Keratinocyte (primary cell): Measurements from ENCODE around the gene TOM1L2. TPM values are rescaled to one million over a fixed set of nuclear protein-coding genes. Genes with fewer than 3 reads are reported as not detected.

Experiments used
- DNase-seq: peaks from one replicate; pipeline ENCODE4 v3.0.0-alpha.2; 2011; ENCODE audit warnings: low read depth, missing footprints, low spot score
- FAIRE-seq: peaks from 2 replicates; lab custom pipeline; 2011; peaks lifted over from hg19 to GRCh38; lab: Jason Lieb, UNC
- H2AFZ ChIP-seq: 2 replicates; pipeline ENCODE4 v1.6.0; 2012; ENCODE audit warnings: low read length, control low read depth, inconsistent platforms; ENCODE audit not compliant: control insufficient read depth
- H3K27ac ChIP-seq: 2 replicates; pipeline ENCODE4 v1.5.1; 2011; ENCODE audit warnings: low read length; ENCODE audit not compliant: control insufficient read depth, insufficient read depth
- H3K27me3 ChIP-seq: 3 replicates; pipeline ENCODE4 v1.6.0; 2011; ENCODE audit warnings: low read length; ENCODE audit not compliant: control insufficient read depth, insufficient read depth; ENCODE audit errors: extremely low read depth
- H3K36me3 ChIP-seq, 2 experiments: 2 replicates in 1 of 2; 3 replicates in 1 of 2; pipeline ENCODE4 v1.5.1; 2011; ENCODE audit warnings: low read length in 2 of 2, mild to moderate bottlenecking in 1 of 2; ENCODE audit not compliant: control insufficient read depth in 2 of 2, insufficient read depth in 2 of 2; ENCODE audit errors: extremely low read depth in 1 of 2
- H3K4me1 ChIP-seq: 3 replicates; pipeline ENCODE4 v1.5.1; 2011; ENCODE audit warnings: low read length; ENCODE audit not compliant: control insufficient read depth, insufficient read depth; ENCODE audit errors: extremely low read depth
- H3K4me2 ChIP-seq: 3 replicates; pipeline ENCODE4 v1.6.0; 2011; ENCODE audit warnings: low read depth, low read length; ENCODE audit not compliant: control insufficient read depth, insufficient read depth; ENCODE audit errors: extremely low read depth
- H3K4me3 ChIP-seq, 3 experiments: fragments of 200-600 bp in 1 of 3; sonication (generic) in 1 of 3; 2 replicates in 2 of 3; 3 replicates in 1 of 3; pipeline ENCODE4 v1.5.1; 2011 to 2016; ENCODE audit warnings: low read length in 3 of 3, mild to moderate bottlenecking in 3 of 3, control low read depth in 2 of 3, inconsistent platforms in 1 of 3, low read depth in 1 of 3, mixed read lengths in 1 of 3, mixed run types in 1 of 3, moderate library complexity in 1 of 3; ENCODE audit not compliant: control insufficient read depth in 2 of 3, insufficient read depth in 2 of 3; ENCODE audit errors: extremely low read depth in 1 of 3
- H3K79me2 ChIP-seq: 2 replicates; pipeline ENCODE4 v1.6.0; 2012; ENCODE audit warnings: low read length; ENCODE audit not compliant: control insufficient read depth, insufficient read depth
- H3K9ac ChIP-seq: 3 replicates; pipeline ENCODE4 v1.6.0; 2011; ENCODE audit warnings: low read length; ENCODE audit not compliant: control insufficient read depth, insufficient read depth; ENCODE audit errors: extremely low read depth
- H3K9me1 ChIP-seq: 3 replicates; pipeline ENCODE4 v1.6.0; 2011; ENCODE audit warnings: low read length; ENCODE audit not compliant: control insufficient read depth, insufficient read depth; ENCODE audit errors: extremely low read depth
- H3K9me3 ChIP-seq: 2 replicates; pipeline ENCODE4 v1.5.1; 2012; ENCODE audit warnings: low read depth, low read length; ENCODE audit not compliant: control insufficient read depth
- H4K20me1 ChIP-seq: 3 replicates; pipeline ENCODE4 v1.6.0; 2011; ENCODE audit warnings: low read length; ENCODE audit not compliant: control insufficient read depth, insufficient read depth; ENCODE audit errors: extremely low read depth
- CTCF ChIP-seq, 3 experiments: IDR thresholded peaks in 1 of 3; conservative IDR thresholded peaks in 1 of 3; optimal IDR thresholded peaks in 1 of 3; 2 replicates in 2 of 3; 3 replicates in 1 of 3; pipeline versions ENCODE3 to v1.5.1; 2011; ENCODE audit warnings: low read length in 3 of 3, mild to moderate bottlenecking in 3 of 3, moderate library complexity in 2 of 3, control low read depth in 1 of 3, inconsistent platforms in 1 of 3; ENCODE audit not compliant: insufficient read depth in 2 of 3; ENCODE audit errors: extremely low read depth in 1 of 3
- EZH2 ChIP-seq: IDR thresholded peaks from one replicate; pipeline ENCODE4 v1.6.1; 2012; ENCODE audit warnings: inconsistent platforms, mild to moderate bottlenecking, low read length, moderate library complexity
- dilution Hi-C: fragments of 300-500 bp; cut with MboI; formaldehyde crosslinking; loops from one replicate; pipeline ENCODE4 v1.7.0; 2020; ENCODE audit warnings: low sequenced_read_pairs; ENCODE audit not compliant: extremely low pct_ligation_motif_present
- polyA plus RNA-seq, 5 experiments: library from polyadenylated mRNA; depleted of rRNA in 3 of 5; stranded (reverse) in 3 of 5; stranded (forward) in 1 of 5; unstranded in 1 of 5; fragments of >200 nt; gene quantifications; 1 replicate in 1 of 5; 2 replicates in 3 of 5; 3 replicates in 1 of 5; pipeline versions ENCODE4 v1.2.1 to v1.2.3, GENCODE V29; 2011 to 2012; ENCODE audit warnings: missing spikeins in 2 of 5, low read depth in 1 of 5, low replicate concordance in 1 of 5

Gene TOM1L2
- polyA plus RNA-seq, 1 donor (not counting 4 experiments of a cell fraction or from before 2014, with no cell fraction given) = 36.3 TPM

GRCh38 chr17:17824119-17824782, 147.9 kb downstream of the TOM1L2 start:
- peaks cover 74% of the 10 kb centered on the region for H3K79me2 ChIP-seq

GRCh38 chr17:17823433-17824118, 148.6 kb downstream of the TOM1L2 start:
- Histone ChIP-seq H3K79me2 (peaks cover 73% of the 10 kb centered on the region), H3K9ac (peak overlapping the region; percentile 69), H3K4me2 (peak overlapping the region; percentile 89), H3K4me1 (peaks cover 74% of the 10 kb centered on the region), H3K9me3 (no peaks in the 10 kb centered on the region), H3K9me1 (peaks cover 4% of the 10 kb centered on the region), H3K27me3 (no peaks in the 10 kb centered on the region), H3K27ac (peak overlapping the region; percentile 96), H3K4me3 (peak overlapping the region; percentile 51 to 78 (median 74)), H2AFZ (no peak overlapping the region), H4K20me1 (peaks cover 23% of the 10 kb centered on the region), H3K36me3 (peaks cover 21 to 23% of the 10 kb centered on the region in 2 experiments)
- TF ChIP-seq EZH2 (no peak), CTCF (optimal IDR thresholded peaks at IDR 0.05 in 1 of 3, IDR thresholded peaks at IDR 0.05 in 1 of 3, conservative IDR thresholded peaks at IDR 0.05 in 1 of 3; ENCODE audit: extremely low read depth in 1 of 3, insufficient read depth in 2 of 3, low read length in 3 of 3) (no peak)
- dilution Hi-C loops = no loop called here
- FAIRE-seq = no peak
- DNase-seq = no peak

More at GRCh38 chr17:17824119-17824782, 147.9 kb downstream of the TOM1L2 start:
- Histone ChIP-seq H3K9ac (peak overlapping the region; percentile 66), H3K4me3 (peak overlapping the region in 1 of 3 experiments; percentile 36), H4K20me1 (peaks cover 23% of the 10 kb centered on the region), H3K9me1 (peaks cover 4% of the 10 kb centered on the region), H3K9me3 (no peaks in the 10 kb centered on the region), H3K36me3 (peaks cover 15 to 16% of the 10 kb centered on the region in 2 experiments), H3K4me2 (peak overlapping the region; percentile 59), H3K27me3 (no peaks in the 10 kb centered on the region), H2AFZ (no peak overlapping the region), H3K27ac (peak overlapping the region; percentile 96), H3K4me1 (peaks cover 74% of the 10 kb centered on the region)
- dilution Hi-C loops = no loop called here
- no peak for TF ChIP-seq EZH2
- TF ChIP-seq CTCF (optimal IDR thresholded peaks at IDR 0.05 in 1 of 3, IDR thresholded peaks at IDR 0.05 in 1 of 3, conservative IDR thresholded peaks at IDR 0.05 in 1 of 3; ENCODE audit: extremely low read depth in 1 of 3, insufficient read depth in 2 of 3, low read length in 3 of 3) = no peak
- FAIRE-seq (no peak), DNase-seq (no peak)
